EL (cell line): ENCODE results near the gene CHD2.

ENCODE experiments used
- DNase-seq: peaks from one replicate; pipeline ENCODE4 v3.0.0-alpha.2; 2016

CHD2 gene

GRCh38 chr15:92885224-92886041, 14.7 kb upstream of the CHD2 start:
- no peak for DNase-seq

GRCh38 chr15:92886042-92886537, 14.0 kb upstream of the CHD2 start:
- DNase-seq = no peak

GRCh38 chr15:92886815-92887214, 13.3 kb upstream of the CHD2 start:
- DNase-seq = no peak

- DNase-seq = no peak
Observed at GRCh38 chr15:92887869-92888268, 12.3 kb upstream of the CHD2 start.

GRCh38 chr15:92889390-92890107, 10.6 kb upstream of the CHD2 start:
- no peak for DNase-seq

- no peak for DNase-seq
Observed at GRCh38 chr15:92891533-92892200, 8.5 kb upstream of the CHD2 start.

GRCh38 chr15:92892201-92892555, 7.9 kb upstream of the CHD2 start:
- no peak for DNase-seq

- DNase-seq = no peak
Observed at GRCh38 chr15:92893200-92893599, 6.9 kb upstream of the CHD2 start.

- DNase-seq = no peak
Observed at GRCh38 chr15:92896561-92896960, 3.6 kb upstream of the CHD2 start.

GRCh38 chr15:92897620-92898019, 2.5 kb upstream of the CHD2 start:
- no peak for DNase-seq

- no peak for DNase-seq
Observed at GRCh38 chr15:92898988-92899582, 1.0 kb upstream of the CHD2 start.

- DNase-seq = peak; percentile 34
Observed at GRCh38 chr15:92899601-92899947, 550 bp upstream of the CHD2 start.

GRCh38 chr15:92900731-92901071, 577 bp downstream of the CHD2 start:
- no peak for DNase-seq

GRCh38 chr15:92901072-92901761, 1.1 kb downstream of the CHD2 start:
- no peak for DNase-seq

- no peak for DNase-seq
Observed at GRCh38 chr15:92901995-92902394, 1.9 kb downstream of the CHD2 start.

- no peak for DNase-seq
Observed at GRCh38 chr15:92902737-92903593, 2.8 kb downstream of the CHD2 start.

GRCh38 chr15:92903631-92903965, 3.5 kb downstream of the CHD2 start:
- DNase-seq = no peak

- peak; percentile 98 for DNase-seq
Observed at GRCh38 chr15:92903966-92904721, 4.0 kb downstream of the CHD2 start.

- DNase-seq = no peak
Observed at GRCh38 chr15:92904722-92905571, 4.8 kb downstream of the CHD2 start.

- DNase-seq = no peak
Observed at GRCh38 chr15:92906020-92906419, 5.9 kb downstream of the CHD2 start.
